Measurements from ENCODE around the gene ECD. TPM values are rescaled to one million over a fixed set of nuclear protein-coding genes. Genes with fewer than 3 reads are reported as not detected.

ECD gene
- polyA plus RNA-seq, 3 donors, result 14.1 to 20.2 (median 16.7) TPM

- H2AFZ ChIP-seq (ENCODE audit: insufficient read depth, low read depth, low read length, poor library complexity, severe bottlenecking), result no peak overlapping the region
- no CpG with 5 or more reads among the region's 3 CpGs for WGBS (ENCODE audit: insufficient coverage)
- H3K27me3 ChIP-seq (ENCODE audit: control insufficient read depth in 2 of 2, insufficient read depth in 2 of 2, low read length in 2 of 2), result no peaks in the 10 kb centered on the region
- H3K4me1 Mint-ChIP-seq, result peaks cover 12% of the 10 kb centered on the region
- H3K27me3 Mint-ChIP-seq (ENCODE audit: low read depth in 3 of 3), result no peaks in the 10 kb centered on the region
- H3K9me3 ChIP-seq (replicated peaks in 1 of 2; ENCODE audit: control insufficient read depth in 1 of 2, insufficient read depth in 1 of 2, low read length in 2 of 2), result peaks cover 0 to 6% of the 10 kb centered on the region in 2 donors
- H3K4me1 ChIP-seq (ENCODE audit: control insufficient read depth in 1 of 2, insufficient read depth in 2 of 2, low read length in 2 of 2), result peaks cover 5 to 7% of the 10 kb centered on the region in 2 donors
- no peak for TF ChIP-seq CTCF (IDR thresholded peaks at IDR 0.05)
- no peak for DNase-seq
- H3K79me2 ChIP-seq (ENCODE audit: insufficient read depth, low read length), result no peaks in the 10 kb centered on the region
- intact Hi-C loops (cut with micrococcal nuclease), result no loop called here
- no peak overlapping the region for H3K4me2 ChIP-seq (replicated peaks; ENCODE audit: extremely low read depth, low read length, poor library complexity, severe bottlenecking)
- peaks cover 14 to 27% of the 10 kb centered on the region in 2 donors for H3K36me3 Mint-ChIP-seq
- no peak overlapping the region for H3K27ac ChIP-seq (ENCODE audit: low read depth in 1 of 2, low read length in 2 of 2)
- no peak overlapping the region for H3K4me3 ChIP-seq (replicated peaks in 1 of 3; ENCODE audit: low read depth in 2 of 3, low read length in 3 of 3)
- peaks cover 0 to 13% of the 10 kb centered on the region in 2 donors for H3K36me3 ChIP-seq (replicated peaks in 1 of 2; ENCODE audit: control insufficient read depth in 1 of 2, insufficient read depth in 2 of 2, low read length in 2 of 2)
- no peak overlapping the region for H3K9ac ChIP-seq (ENCODE audit: insufficient read depth, low read length, poor library complexity, severe bottlenecking)
- no peaks in the 10 kb centered on the region for H4K20me1 ChIP-seq (ENCODE audit: insufficient read depth, low read length)
- peaks cover 0 to 8% (median 2%) of the 10 kb centered on the region in 7 donors for H3K9me3 Mint-ChIP-seq
- no peak overlapping the region for H3K27ac Mint-ChIP-seq
- H3K4me3 Mint-ChIP-seq, result no peak overlapping the region
Observed at GRCh38 chr10:73106301-73106700, 61.5 kb downstream of the ECD start.

GRCh38 chr10:73099141-73099540, 68.7 kb downstream of the ECD start:
- Histone ChIP-seq H3K79me2 (ENCODE audit: insufficient read depth, low read length) (peaks cover 20% of the 10 kb centered on the region), H4K20me1 (ENCODE audit: insufficient read depth, low read length) (peaks cover 5% of the 10 kb centered on the region), H3K4me2 (replicated peaks; ENCODE audit: extremely low read depth, low read length, poor library complexity, severe bottlenecking) (no peak overlapping the region), H3K9me3 (replicated peaks in 1 of 2; ENCODE audit: control insufficient read depth in 1 of 2, insufficient read depth in 1 of 2, low read length in 2 of 2) (no peaks in the 10 kb centered on the region), H3K27me3 (ENCODE audit: control insufficient read depth in 2 of 2, insufficient read depth in 2 of 2, low read length in 2 of 2) (no peaks in the 10 kb centered on the region), H2AFZ (ENCODE audit: insufficient read depth, low read depth, low read length, poor library complexity, severe bottlenecking) (no peak overlapping the region), H3K4me1 (ENCODE audit: control insufficient read depth in 1 of 2, insufficient read depth in 2 of 2, low read length in 2 of 2) (peaks cover 11 to 20% of the 10 kb centered on the region in 2 donors), H3K4me3 (replicated peaks in 1 of 3; ENCODE audit: low read depth in 2 of 3, low read length in 3 of 3) (no peak overlapping the region), H3K36me3 (replicated peaks in 1 of 2; ENCODE audit: control insufficient read depth in 1 of 2, insufficient read depth in 2 of 2, low read length in 2 of 2) (peaks cover 11 to 19% of the 10 kb centered on the region in 2 donors), H3K9ac (ENCODE audit: insufficient read depth, low read length, poor library complexity, severe bottlenecking) (no peak overlapping the region), H3K27ac (ENCODE audit: low read depth in 1 of 2, low read length in 2 of 2) (no peak overlapping the region)
- intact Hi-C loops (cut with micrococcal nuclease), result loop anchor here (5.0 to 10.0 kb wide), 3 partner anchors 46 to 148 kb away; partner anchors contain the start of genes DNAJC9 (in 1 of the 2), ECD (in 1 of the 2) and FAM149B1 (in 1 of the 2)
- Mint-ChIP-seq H3K27ac (no peak overlapping the region), H3K36me3 (peaks cover 16 to 20% of the 10 kb centered on the region in 2 donors), H3K27me3 (ENCODE audit: low read depth in 3 of 3) (no peaks in the 10 kb centered on the region), H3K4me3 (no peak overlapping the region), H3K4me1 (peaks cover 15% of the 10 kb centered on the region), H3K9me3 (no peaks in the 10 kb centered on the region)
- DNase-seq, result no peak
- no peak for TF ChIP-seq CTCF (IDR thresholded peaks at IDR 0.05)
- WGBS (ENCODE audit: insufficient coverage), result 90% methylated on average over 1 of the region's 1 CpG
